HG03520 (cell line): Measurements from ENCODE around the gene KCNH5.

Experiments
- ATAC-seq: cut with Tn5 transposase; IDR thresholded peaks from one replicate; pipeline ENCODE4 v1.9.1; 2021; ENCODE audit warnings: mild to moderate bottlenecking, moderate library complexity; ENCODE audit not compliant: unreplicated experiment

KCNH5 gene

DNA sequence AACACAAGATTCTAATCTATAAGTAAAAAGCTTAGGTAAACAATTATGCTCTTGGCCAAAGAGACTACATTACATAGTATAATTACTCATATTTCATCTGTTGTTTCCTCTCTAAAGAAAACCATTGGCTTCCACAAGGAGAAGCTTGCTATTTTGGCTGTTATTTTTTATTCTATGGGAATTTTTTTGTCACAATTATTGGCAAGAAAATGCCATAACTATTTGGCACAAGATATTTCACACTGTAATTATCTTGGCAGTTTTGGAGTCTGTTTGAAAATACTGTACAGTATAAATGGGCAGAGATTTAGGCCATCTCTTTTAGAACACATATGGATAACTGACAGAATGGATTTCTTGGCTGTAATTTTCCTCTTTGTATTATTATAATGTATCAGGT, 51.2 kb downstream of the KCNH5 start:
- no peak for ATAC-seq

- no peak for ATAC-seq
Measured at GRCh38 chr14:62988967-62989366, 56.3 kb downstream of the KCNH5 start.

GRCh38 chr14:62983821-62984220, 61.4 kb downstream of the KCNH5 start:
- ATAC-seq, result no peak

- no peak for ATAC-seq
Measured at GRCh38 chr14:62980693-62981092, 64.6 kb downstream of the KCNH5 start.

DNA sequence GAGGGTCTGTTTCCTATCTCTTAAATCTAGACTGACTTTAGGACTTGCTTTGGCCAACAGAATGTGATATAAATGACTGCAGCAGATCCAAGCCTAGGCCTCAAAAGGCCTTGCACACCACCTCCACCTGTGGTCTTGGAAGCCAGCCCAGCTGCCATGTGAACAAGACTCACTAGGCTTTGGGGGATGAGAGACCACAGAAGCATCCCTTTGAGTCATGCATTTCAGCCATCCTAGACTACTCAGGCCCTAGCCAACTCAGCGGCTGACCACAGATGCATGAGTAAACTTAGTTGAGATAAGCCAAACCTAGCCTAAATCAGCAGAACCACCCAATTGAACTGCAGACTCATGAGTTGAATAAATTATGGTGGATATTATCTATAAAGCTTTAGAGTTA, 87.7 kb downstream of the KCNH5 start:
- no peak for ATAC-seq

GRCh38 chr14:62956413-62956812, 88.8 kb downstream of the KCNH5 start:
- no peak for ATAC-seq

GRCh38 chr14:62954165-62954564, 91.1 kb downstream of the KCNH5 start:
- ATAC-seq, result no peak

DNA sequence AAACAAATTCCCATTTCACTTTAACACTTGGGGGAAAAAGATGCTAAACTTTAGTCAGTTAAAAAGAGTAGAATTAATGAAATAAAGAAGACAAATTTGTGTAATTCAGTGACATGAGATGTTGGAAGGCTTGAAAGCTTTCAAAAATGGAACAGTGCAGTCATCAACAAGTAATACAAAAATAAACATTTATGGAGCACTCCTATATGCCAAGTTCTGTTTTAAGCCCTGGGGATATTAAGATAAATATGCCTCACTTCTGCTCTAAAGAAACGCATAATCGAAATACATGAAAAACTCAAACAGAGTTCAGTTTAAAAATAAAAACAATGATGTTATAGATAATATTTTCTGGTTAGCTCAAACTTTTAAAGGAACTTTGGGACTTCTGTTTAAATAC, 93.0 kb downstream of the KCNH5 start:
- ATAC-seq, result no peak

DNA sequence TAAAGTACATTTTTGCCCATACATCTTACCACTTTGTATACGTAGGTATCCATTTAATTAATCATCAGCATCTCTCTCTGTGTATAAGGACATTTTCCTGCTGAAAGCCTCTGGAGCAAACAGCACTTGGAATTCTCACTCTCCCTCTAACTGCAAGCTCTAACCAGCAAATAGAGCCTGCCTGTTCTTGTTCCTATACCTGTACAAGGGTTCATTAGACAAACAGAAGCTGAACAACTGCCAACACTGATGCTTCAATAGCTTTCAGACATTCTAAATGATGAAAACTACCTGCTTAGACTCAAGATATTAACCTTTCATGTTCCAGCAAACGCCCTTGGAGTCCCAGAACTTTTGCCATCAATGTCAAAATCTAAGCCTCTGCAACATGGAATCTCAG, 98.0 kb downstream of the KCNH5 start:
- no peak for ATAC-seq

- no peak for ATAC-seq
Measured at GRCh38 chr14:62946221-62946620, 99.0 kb downstream of the KCNH5 start.

GRCh38 chr14:62943202-62943601, 102.1 kb downstream of the KCNH5 start:
- ATAC-seq, result no peak

- ATAC-seq, result no peak
Measured at GRCh38 chr14:62939970-62940369, 105.3 kb downstream of the KCNH5 start.

DNA sequence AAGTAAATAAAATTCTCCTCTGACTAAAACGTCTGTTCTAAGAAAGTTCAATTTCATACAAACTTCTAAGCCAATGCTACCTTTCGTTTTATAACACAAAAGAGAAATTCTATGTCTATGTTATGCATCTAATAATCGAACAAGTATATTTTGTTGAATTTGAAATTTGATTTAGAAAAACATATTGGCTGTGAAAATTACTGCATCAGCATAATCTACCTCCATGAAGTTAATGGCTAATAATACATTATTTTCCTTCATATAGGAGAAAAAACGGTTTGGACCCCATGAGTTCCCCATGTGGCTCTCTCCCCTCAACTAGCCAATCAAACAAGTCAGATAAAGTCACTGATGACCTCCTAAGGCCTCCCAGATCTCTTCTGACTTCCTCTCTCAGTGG, 106.5 kb downstream of the KCNH5 start:
- ATAC-seq, result no peak

GRCh38 chr14:62934439-62934838, 110.8 kb downstream of the KCNH5 start:
- ATAC-seq, result no peak

- ATAC-seq, result no peak
Measured at GRCh38 chr14:62921466-62921865, 123.8 kb downstream of the KCNH5 start.

- no peak for ATAC-seq
Measured at GRCh38 chr14:62916551-62916950, 128.7 kb downstream of the KCNH5 start.

DNA sequence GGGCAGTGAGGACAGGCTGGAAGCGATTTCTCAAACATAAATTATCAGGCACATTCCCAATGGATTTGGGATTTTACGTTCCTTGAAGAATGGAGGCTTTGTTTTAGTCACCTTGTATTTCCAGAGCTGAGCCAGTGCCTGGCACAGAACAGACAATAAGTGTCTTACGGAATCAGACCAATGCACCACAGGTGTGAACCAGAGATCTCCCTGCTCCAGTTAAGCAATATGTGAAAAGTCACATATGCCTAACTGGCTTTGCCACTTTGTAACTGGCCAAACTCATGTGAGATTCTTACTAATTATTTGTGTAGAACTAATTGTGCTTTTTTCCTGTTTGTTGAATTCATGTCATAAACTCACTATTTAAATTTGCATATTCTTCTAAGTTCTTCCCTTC, 130.4 kb downstream of the KCNH5 start:
- ATAC-seq, result no peak

- ATAC-seq, result no peak
Measured at GRCh38 chr14:62914025-62914424, 131.2 kb downstream of the KCNH5 start.

DNA sequence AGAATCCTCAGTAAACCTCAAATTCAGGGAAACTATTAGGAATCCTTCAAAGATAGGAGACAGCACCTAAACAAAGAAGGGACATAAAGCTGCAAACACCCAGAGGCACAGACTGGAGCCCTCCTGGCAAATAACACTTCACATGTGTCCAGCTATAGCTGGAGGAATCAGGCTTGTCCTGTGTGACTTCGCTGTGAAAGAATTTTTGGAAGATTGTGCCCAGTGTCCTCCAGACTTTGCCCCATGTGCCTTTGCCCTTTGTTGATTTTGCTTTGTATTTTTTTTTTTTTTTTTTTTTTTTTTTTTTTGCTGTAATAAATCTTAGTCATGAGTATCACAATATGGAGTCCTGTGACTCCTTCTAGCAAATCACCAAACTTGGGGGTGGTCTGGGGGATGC, 136.8 kb downstream of the KCNH5 start:
- no peak for ATAC-seq

GRCh38 chr14:62905566-62905965, 139.7 kb downstream of the KCNH5 start:
- ATAC-seq, result no peak

DNA sequence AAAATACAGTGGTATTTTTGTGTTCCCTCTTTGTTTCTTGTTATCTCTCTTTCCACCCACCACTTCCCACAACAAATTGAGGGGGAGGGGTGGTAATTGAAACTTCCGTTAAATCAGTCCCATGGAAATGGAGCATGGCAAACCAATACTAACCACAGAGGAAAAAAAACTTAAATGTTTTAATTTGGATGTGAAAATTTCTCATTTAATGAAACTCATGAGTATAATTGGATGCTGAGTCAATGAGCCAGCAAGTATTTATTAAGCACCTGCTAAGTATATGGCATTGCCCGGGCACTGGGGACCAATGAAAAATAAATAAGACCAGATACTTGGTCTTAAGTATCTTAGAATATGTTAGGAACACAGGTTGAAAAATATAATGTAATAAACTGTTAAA, 147.5 kb downstream of the KCNH5 start:
- no peak for ATAC-seq

- no peak for ATAC-seq
Measured at GRCh38 chr14:62896932-62897456, 148.3 kb downstream of the KCNH5 start.

DNA sequence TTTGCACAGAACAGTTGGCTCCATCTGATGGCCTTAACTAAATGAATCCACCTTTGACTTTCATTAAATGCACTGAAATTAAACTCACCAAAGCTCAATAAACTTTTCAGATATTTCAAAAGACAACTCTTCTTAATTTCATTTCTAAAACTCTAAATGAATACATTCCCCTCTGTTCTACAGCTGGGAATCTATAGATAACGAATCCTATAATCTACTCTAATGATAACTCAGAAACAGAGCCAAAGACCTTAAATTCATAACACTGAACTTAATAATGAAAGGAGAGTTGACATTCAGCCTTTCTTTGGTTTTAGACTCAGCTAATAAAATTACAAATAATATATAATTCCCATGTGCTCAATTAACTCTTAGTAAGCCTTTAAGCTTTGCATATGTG, 150.5 kb downstream of the KCNH5 start:
- no peak for ATAC-seq

GRCh38 chr14:62889364-62889763, 155.9 kb downstream of the KCNH5 start:
- no peak for ATAC-seq
